HG03575 (cell line): ENCODE measurements around the gene RAD51B.
"Not testable (repeated sequence)": the region's sequence is repeated elsewhere in the genome, so short reads cannot be mapped to it uniquely, and the experiment has no call there.

Experiments used
- ATAC-seq: cut with Tn5 transposase; IDR thresholded peaks from one replicate; pipeline ENCODE4 v1.9.1; 2021; ENCODE audit not compliant: unreplicated experiment, insufficient number of reproducible peaks, low FRiP score; ENCODE audit errors: extremely low read depth

Gene RAD51B

DNA sequence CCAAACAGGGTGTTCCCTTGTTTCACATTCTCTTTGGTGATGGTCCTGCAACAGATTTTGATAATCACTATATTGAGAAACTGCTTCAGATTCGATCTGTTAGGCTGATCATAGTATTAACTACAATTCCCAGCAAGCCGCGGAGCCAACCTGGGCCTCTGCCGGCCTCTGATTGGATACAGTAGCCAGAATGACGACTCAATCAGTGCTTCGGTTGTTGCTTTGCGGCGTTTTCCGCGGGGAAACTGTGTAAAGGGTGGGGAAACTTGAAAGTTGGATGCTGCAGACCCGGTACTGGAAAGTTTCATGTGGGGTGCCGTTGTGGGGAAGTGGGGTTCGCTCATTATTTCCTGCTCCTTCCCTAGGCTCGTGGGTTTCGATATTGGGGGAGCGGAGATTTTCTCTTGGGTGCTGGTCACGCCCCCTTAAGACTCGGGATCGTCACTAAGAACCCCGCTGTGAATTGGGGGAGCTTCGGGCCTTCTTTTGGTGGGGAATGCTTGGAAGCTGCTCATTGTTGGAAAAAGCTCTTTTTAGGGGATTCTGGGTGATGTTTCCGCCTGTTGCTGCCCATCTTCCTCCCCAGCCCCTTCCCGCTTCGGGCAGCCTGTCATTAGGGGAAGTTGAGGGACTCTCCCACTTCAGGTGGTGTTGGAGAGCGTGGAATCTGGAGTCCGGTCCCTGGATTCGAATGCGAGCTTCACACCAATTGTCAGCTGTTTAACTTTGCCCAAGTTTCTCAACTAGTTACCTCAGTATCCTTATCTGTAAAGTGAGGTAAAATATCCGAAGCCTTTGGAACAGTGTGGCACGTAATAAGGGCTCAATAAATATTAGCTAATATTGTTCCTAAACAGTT lies at the start of gene RAD51B:
TSS of gene RAD51B (plus strand) at position 217 of the 859 bp plus-strand sequence.
- ATAC-seq: no peak

DNA sequence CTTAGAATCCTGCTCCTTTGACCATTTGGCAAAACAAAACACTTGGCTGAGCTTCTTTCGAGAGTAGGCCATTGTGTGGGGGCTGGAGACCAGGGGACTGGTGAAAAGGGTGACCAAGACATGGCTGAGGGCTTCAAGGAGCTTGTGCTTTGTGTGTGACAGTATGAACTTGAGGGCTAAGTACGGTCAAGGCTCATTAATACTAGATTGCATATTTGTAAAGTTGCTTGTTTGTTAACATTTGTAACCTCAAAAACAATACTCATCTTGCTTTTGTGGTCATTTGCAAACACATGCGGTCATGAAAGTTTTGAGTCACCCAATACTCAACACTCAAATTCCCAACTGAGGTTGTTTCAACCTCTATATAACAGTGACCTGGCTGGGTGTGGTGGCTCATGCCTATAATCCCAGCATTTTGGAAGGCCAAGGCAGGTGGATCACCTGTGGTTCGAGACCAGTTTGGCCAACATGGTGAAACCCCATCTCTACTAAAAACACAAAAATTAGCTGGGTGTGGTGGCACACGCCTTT lies 45.7 kb upstream of the RAD51B start:
- no peak for ATAC-seq

DNA sequence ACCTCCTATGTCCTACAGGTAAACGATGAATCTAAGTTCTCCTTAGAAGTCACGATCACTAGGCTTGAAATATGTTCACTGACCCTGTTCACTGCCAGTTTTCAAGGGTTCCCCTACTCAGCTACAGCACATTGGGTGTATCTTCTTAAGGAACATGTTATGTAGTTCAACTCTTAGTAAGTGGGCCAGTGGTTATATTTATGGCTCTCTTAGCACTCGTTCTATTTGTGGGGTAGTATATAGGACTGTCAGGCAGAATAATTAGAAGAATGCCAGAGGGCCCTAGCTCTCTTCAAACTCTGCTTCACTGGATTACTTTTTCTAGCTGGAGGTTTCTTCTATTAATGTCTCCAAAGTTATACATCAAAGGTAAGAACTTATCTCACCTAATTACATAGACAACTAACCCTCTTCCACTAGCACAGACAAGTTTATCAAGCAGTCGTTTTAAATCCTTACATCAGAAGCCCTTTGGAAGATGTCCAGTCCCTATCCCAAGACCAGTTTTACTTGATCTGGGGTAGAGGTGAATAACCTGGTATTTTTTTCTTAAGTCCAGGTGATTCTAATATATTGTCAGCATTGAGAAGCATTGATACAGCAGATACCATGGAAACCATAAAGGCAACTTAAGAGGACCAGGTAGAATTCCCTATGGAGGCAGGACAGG lies 42.8 kb upstream of the RAD51B start:
- ATAC-seq: no peak

DNA sequence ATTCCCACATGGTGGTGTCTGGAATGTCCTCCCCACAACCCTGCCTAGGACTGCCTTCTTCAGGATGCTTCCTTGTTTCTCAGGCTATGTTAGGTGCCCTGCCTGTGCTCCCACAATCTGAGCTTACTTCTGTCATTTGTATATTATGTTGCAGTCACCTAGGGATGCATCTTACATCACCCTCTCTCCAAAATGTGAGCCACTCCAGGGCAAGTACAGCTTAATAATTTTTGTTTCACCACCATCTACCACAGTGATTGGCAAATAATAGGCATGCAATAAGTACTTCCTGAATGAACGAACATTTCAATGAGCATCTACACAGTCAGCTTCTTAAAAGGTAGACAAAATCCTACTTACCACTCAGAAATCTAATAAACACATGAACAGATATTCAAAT lies 40.8 kb upstream of the RAD51B start:
- ATAC-seq: no peak

DNA sequence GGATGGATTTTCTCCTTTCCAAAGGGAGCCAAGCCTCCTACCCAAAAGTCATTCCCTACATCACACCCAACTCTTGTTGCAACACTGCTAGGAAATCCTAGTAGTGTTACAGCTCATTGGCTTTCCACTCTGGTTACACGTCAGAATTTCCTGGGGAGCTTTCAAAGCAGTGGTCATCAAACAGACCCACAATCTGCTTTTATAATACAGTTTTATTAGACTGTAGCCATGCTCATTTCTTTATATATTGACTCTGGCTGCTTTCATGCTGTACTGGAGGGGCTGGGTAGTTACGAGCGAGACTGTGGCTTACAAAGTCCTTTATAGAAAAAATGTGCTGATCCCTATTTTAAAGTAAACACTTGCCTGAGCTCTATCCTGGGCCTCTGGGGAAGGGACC lies 37.5 kb upstream of the RAD51B start:
- ATAC-seq: no peak

- no peak for ATAC-seq
These were observed 35.2 kb upstream of the RAD51B start for GRCh38 chr14:67784244-67784823.

DNA sequence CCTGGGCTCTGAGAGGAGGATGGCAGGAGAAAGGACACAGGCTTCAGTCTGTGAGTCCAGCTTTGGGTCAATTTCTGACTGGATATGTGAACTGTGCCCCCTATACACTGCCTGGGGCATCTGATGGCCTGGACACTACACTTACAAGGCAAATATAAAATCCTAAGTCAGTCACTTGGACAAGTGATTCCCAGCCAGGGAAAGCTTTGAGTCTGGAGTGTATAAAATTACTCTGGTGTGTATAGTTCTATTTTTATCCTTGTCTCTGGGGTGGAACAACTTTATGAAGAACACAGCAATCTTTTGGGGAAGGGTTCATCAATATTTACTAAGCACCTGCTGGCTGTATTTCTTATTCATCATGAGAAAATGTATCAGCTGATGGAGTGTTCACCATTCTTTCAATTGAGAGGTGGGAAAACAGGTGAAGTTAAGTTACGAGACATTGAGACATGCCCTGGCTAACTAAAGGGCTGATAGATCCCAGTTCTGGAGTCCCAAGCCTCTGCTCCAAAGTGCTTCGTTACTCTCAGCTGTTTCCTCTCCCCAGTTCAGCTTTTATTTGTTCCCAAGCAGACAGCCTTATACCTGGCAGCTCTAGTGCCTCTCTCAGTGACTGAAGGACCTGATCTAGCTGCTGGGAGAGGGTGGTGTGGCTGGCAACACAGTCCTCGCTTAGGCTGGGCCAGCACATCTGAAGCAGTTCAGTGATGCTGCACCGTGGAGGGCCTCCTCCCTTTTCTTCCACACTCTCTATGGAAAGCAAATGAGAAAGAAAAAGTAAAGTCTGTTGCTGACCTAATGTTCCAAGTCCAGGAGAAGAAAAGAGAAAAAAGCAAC lies 34.1 kb upstream of the RAD51B start:
- ATAC-seq: no peak

DNA sequence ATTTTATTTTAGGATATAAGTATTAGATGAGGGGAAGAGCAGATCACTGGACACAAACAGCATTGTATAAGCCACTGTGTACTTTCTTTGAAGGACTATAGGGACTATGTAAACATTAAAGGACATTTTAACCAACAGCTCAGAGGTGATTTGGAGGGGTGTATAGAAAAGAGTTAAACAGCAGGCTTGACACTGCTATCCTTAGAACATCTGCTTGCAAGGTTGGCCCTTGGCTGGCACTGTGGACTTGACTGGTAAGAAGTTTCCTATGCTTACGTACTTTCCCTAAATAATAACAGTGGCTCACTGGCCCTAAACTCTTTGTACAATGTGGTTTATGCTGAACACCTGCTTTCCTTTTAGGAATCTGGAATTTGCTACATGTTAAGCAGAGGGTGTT lies 31.9 kb upstream of the RAD51B start:
- no peak for ATAC-seq

DNA sequence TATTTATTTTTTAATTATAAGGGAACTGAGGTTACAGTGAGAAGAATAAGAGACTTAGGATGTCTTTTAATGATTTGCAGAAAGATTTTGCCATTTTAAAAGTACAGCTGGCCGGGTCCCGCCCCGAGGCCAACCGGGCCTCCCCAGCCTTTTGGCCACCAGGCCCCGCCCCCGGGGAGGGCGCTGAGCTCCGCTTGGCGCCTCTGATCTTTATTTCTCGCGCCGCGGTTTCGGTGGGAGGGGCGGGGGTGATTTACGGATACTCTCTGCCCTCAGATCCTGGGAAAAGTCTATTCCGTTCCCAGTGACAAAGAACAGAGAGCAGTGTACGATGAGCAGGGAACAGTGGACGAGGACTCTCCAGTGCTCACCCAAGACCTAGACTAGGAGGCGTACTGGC lies 20.8 kb upstream of the RAD51B start:
- ATAC-seq: no peak

- no peak for ATAC-seq
These were observed 18.8 kb upstream of the RAD51B start for GRCh38 chr14:67800743-67801142.

DNA sequence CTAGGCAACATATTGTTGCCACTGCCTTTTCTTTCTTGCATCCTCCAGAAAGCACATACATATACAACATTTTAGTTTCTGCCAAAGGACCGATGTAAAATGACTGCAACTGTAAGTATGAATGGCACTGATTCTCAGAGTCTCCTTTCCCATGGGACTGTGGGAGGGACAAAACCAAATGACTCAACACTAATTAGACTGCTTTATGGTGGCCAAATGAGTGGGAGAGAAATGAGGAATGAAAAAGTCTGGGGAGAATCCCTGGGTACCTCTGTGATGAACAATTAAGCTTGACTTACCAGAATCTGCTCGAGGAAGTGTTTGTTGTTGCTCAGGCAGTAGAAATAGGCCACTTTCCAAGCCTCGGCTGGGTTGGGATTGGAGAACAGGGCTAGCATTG lies 13.3 kb upstream of the RAD51B start:
- ATAC-seq: no peak

DNA sequence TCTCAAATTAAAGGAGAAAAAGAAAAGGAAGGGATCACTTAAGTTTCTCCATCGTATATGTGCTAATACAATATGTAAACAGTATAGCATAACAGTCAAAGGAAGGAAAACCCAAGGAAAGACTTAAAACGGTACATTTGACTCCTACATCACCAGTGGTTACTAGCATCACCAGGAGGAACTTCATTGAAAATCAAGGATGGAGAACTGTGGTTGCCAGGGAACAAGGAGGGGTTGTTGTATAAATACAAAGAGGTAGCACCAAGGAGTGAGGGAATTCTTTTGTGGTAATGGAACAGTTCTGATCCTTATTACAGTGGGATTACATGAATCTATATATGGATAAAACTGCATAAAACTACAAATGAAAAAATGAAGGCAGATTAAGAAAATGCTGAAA lies 4.8 kb upstream of the RAD51B start:
- no peak for ATAC-seq

DNA sequence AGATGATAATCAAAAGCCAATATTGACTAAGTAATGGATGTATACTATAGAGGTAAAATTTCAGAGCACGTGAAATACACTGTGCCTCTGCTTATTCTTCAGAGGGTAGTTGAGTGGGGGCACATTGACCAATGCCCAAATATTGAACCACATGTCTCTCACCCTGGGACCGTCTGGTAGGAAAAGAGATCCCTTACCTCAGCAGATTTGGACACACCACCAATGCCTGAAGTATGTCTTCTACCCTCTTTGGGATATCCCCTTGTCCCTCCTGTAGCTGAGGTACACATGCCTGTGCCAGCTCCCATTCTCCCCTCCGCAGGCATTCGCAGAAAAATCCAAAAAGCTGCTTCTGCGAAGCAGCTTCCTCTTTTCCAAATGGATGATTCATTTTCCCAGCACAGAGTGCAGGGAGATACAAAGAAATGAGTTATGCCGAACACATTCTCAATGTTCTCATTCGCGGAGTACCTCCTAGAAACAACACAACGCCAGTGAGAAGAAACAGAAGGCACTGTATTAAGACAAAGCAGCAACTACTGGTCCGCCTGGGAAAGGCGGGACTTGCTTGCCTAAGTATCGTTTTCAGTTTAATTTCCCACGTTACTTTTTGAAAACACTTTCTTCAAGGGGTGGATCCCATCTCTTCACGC lies 3.9 kb upstream of the RAD51B start:
- ATAC-seq: no peak

DNA sequence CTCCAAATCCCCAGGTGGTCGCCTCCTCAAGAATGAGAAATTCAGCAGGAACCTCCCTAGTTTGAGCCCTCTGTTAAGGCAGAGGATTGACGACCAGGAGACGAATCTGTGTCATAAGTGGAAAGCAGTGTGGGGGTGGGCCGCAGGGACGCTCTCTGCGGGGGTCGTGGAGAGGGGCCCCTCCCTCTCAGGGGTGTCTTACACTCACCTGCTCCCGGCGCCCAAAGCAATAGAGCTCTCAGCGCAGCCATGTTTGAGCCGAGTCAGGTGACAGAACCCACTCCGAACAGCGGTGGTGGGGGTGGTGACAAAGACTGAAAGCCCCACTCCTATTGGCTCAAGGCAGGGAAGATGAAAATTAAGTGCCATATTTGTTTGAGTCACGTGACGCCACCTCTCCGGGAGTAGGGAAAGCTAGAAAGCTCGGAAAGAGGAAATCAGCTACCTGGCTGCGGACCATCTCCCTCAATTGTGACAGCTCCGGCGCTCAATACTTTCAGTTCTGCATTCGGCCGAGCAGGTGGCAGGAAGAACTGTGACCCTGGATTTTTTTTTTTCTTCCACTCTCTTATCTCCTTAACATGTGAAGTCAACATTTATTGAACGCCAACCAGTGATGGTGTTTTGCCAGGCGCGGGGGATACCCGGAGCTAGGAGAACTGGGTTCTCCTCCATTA lies 3.1 kb upstream of the RAD51B start, which contains the start of gene ZFYVE26:
TSS of gene ZFYVE26 (minus strand) at position 265 of the 677 bp plus-strand sequence. CDS start 627 bp downstream, outside the sequence.
- ATAC-seq: peak; percentile 57

DNA sequence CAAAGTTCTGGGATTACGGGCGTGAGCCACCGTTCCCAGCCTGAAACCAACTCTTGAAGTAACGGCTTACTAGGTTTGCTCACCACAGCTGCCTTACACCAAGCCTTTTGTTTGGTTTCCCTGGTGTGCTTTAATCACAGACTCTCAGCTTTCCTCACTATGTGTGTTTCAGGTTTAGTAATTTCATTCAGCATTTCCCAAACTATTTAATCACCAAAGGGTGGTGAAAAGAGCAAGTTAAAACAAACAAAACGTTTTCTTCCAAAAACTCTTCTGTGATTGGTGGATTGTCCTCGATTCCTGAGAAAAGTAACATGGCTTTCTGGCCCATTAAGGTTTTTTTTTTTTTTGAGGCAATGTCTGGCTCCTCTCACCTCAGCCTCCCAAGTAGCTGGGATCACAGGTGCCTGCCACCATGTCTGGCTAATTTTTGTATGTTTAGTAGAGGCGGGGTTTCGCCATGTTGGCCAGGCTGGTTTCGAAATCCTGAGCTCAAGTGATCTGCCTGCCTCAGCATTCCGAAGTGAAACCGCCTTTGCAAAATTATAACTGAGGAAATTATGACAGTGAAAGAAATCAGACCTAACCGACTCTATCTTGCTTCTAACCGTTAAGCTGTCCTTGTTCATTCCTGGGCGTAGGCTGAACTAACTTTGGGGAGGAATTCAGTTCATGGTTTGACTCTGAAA lies 1.7 kb upstream of the RAD51B start:
- no peak for ATAC-seq

DNA sequence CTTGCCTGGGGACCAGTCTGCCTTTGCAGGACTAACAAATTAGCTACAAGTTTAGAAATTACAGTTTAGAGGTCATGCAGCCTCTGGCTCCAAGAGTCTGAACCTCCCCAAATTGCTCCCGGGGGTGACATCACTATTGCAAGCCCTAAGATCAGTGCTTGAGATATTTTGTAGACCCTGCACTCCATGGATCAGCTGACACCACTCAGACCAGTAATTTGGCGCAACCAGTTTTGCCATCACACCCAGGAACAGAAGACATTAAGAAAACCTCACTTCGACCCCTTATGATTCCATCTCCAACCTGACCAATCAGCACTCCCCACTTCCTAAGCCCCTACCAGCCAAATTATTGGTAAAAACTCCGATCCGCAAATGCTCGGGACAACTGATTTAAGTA lies 1.1 kb upstream of the RAD51B start:
- not testable (repeated sequence) for ATAC-seq

- no peak for ATAC-seq
These were observed 921 bp downstream of the RAD51B start for GRCh38 chr14:67820428-67820971.
